AG04449 (cell line): ENCODE data around the gene SURF2.
"Not testable (repeated sequence)": the region's sequence is repeated elsewhere in the genome, so short reads cannot be mapped to it uniquely, and the experiment has no call there.

Source experiments
- CTCF ChIA-PET: fragments of 350-600 bp; formaldehyde crosslinking; extraction: SDS; loops from one replicate; lab custom pipeline; 2021; ENCODE audit warnings: antibody characterized with exemption; lab: Yijun Ruan, JAX
- POLR2A ChIA-PET: fragments of 400-600, 350-600 bp; formaldehyde crosslinking; extraction: SDS; loops from one replicate; lab custom pipeline; 2020; ENCODE audit warnings: antibody characterized with exemption, inconsistent platforms; lab: Yijun Ruan, JAX
- DNase-seq: peaks from one replicate; pipeline ENCODE4 v3.0.0-alpha.2; 2010; ENCODE audit warnings: low read depth, low spot score
- H3K4me3 ChIP-seq: 2 replicates; pipeline ENCODE4 v1.5.1; 2011; ENCODE audit warnings: low read depth, mild to moderate bottlenecking, control low read depth, low read length
- CTCF ChIP-seq: IDR thresholded peaks from one replicate; pipeline ENCODE4 v1.5.1; 2011; ENCODE audit warnings: mild to moderate bottlenecking, moderate library complexity, low read length, control low read depth, inconsistent platforms; ENCODE audit not compliant: insufficient read depth; ENCODE audit errors: missing control alignments

The SURF2 gene

GRCh38 chr9:133385452-133385851 is 29.1 kb downstream of the SURF2 start:
- ChIA-PET CTCF (interaction anchor here (1.2 to 1.4 kb wide), 2 partner anchors 24 to 199 kb away, joined by 3 to 4 read pairs; no protein-coding TSS in a partner anchor), POLR2A (no interaction called here)
- no peak for DNase-seq
- TF ChIP-seq CTCF = no peak
- no peak overlapping the region for H3K4me3 ChIP-seq

GRCh38 chr9:133386338-133386737 is 30.0 kb downstream of the SURF2 start:
- ChIA-PET CTCF (interaction anchor here (1.2 to 1.4 kb wide), 5 partner anchors 9 to 200 kb away, joined by 3 to 4 read pairs (median 4); partner anchors contain the start of gene STKLD1), POLR2A (no interaction called here)

DNA sequence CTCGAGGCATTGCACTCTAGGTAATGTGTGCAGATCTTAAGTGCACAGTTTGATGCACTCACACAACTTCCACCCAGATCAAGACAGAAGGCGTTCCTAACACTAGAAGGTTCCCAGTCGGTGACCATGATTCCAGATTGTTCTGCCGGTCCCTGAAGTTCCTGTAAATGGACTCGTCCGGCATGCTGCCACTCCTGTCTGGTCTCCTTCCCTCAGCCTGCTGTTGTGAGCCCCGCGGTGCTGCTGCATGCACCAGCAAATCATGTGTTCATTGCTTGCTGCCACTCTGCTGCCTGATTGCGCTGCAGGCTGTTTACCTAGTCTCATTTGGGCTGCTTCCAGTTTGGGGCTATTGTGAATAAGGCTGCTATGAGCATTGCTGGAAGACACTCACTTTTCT is 31.3 kb downstream of the SURF2 start:
- CTCF ChIA-PET = interaction anchor here (1.3 to 1.4 kb wide), 2 partner anchors 8 to 20 kb away, joined by 4 read pairs; no protein-coding TSS in a partner anchor
- H3K4me3 ChIP-seq = no peak overlapping the region
- DNase-seq = no peak
- TF ChIP-seq CTCF = no peak
- POLR2A ChIA-PET = no interaction called here

More at GRCh38 chr9:133386338-133386737, 30.0 kb downstream of the SURF2 start:
- no peak for TF ChIP-seq CTCF
- DNase-seq = no peak
- no peak overlapping the region for H3K4me3 ChIP-seq

DNA sequence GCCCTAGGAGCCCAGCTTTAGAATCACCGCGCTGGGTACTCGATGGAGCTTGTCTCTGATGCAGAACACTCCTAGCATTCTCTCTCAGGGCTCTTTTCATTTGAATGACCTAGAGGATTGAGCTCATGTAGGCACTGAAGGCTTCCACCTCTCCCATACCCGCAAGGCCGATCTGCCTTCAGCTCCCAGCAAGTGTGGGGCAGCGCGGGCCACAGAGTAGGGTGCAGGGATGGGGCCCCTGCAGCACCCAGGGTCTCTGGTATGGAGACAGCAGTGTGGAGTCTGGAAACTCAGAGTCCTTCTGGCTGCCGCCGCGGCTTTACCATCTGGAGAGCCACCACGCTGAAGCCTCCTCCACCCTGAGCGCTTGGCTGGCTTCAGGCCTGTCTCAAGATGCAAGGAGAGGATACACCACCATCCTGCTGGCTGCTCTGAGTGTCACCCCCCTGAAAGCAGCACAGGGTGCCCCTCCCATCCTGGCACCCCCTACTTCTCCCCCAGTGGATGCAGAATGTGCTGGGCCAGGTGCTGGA is 32.7 kb downstream of the SURF2 start:
- CTCF ChIA-PET = interaction anchor here (1.2 to 1.4 kb wide), 3 partner anchors 12 to 17 kb away, joined by 3 read pairs; no protein-coding TSS in a partner anchor
- no peak for DNase-seq
- no peak overlapping the region for H3K4me3 ChIP-seq
- TF ChIP-seq CTCF = no peak
- POLR2A ChIA-PET = no interaction called here

DNA sequence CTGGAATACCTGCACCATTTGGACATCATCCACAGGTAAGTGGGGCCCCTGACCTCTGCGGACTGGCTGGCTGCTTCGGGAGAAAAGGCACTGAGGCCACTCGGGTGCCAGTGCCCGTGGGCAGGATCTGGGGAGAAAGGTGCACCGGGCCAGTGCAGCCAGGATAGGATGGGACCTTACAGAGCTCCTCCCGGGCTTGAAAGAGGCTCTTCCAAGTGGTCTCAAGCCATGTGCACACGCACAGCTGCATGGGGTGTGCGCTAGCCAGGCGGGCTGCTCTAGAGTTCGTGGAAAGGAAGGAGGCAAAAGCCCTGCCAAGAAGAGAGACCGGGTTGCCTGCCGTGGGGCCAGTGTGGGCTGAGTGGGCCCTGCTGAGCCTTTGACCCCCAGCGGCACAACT is 33.2 kb downstream of the SURF2 start:
- TF ChIP-seq CTCF = no peak
- ChIA-PET CTCF (interaction anchor here (1.2 to 1.4 kb wide), 3 partner anchors 11 to 16 kb away, joined by 3 read pairs; no protein-coding TSS in a partner anchor), POLR2A (no interaction called here)
- no peak for DNase-seq
- H3K4me3 ChIP-seq = no peak overlapping the region

DNA sequence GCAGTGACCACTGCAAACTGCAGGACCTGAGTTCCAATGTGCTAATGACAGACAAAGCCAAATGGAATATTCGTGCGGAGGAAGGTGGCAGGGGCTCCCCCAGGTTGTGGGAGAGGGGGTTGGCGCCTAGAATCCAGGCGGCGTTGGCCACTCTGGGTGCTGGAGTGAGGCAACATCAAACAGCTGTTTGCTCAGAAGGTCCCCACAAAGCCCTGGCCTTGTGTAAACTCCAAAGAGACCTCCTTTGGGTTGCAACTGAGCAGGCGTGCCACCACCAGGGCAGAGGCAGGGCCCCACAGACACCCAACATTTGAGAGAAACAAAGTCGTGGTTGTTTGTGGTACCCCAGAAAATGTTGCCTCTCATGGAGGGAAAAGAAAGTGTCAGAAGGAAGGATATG is 34.4 kb downstream of the SURF2 start:
- CTCF ChIA-PET = no interaction called here
- no peak overlapping the region for H3K4me3 ChIP-seq
- no peak for TF ChIP-seq CTCF
- POLR2A ChIA-PET = no interaction called here
- no peak for DNase-seq

DNA sequence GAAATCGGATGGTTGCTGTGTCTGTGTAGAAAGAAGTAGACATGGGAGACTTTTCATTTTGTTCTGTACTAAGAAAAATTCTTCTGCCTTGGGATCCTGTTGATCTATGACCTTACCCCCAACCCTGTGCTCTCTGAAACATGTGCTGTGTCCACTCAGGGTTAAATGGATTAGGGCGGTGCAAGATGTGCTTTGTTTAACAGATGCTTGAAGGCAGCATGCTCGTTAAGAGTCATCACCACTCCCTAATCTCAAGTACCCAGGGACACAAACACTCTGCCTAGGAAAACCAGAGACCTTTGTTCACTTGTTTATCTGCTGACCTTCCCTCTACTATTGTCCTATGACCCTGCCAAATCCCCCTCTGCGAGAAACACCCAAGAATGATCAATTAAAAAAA is 35.1 kb downstream of the SURF2 start:
- POLR2A ChIA-PET, H3K4me3 ChIP-seq, CTCF ChIA-PET, DNase-seq: not testable (repeated sequence)

DNA sequence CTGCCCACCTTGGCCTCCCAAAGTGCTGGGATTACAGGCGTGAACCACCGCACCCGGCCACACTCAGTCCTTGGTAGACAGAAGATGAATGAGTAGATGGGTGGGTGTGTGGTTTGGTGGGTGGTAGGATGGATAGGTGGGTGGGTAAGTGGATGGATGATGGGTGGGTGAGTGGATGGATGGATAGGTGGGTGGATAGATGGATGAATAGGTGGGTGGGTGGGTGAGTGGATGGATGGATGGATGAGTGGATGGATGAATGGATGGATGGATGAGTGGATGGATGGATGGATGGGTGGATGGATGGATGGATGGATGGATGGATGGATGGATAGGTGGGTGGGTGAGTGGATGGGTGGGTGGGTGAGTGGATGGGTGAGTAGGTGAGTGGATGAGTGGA is 36.0 kb downstream of the SURF2 start:
- CTCF ChIA-PET, DNase-seq, POLR2A ChIA-PET, H3K4me3 ChIP-seq: not testable (repeated sequence)
